SK-N-SH (cell line): Measurements from ENCODE around the gene SUSD3. TPM values are rescaled to one million over a fixed set of nuclear protein-coding genes. Genes with fewer than 3 reads are reported as not detected.
A peak's percentile ranks its signal among the peaks of the same experiment; 100 is the strongest.

Experiments
- CTCF ChIA-PET: fragments of 300-600, 350-600 bp; formaldehyde crosslinking; extraction: SDS; loops from one replicate; lab custom pipeline; 2021; lab: Yijun Ruan, JAX
- POLR2A ChIA-PET: fragments of 350-600 bp; sonication (Branson Sonifier 250); formaldehyde crosslinking; extraction: SDS; loops from one replicate; lab custom pipeline; 2020; ENCODE audit warnings: antibody characterized with exemption, inconsistent platforms; lab: Yijun Ruan, JAX
- DNase-seq: peaks from one replicate; pipeline ENCODE4 v3.0.0; 2012
- H2AFZ ChIP-seq: fragments of 200-600 bp; sonication (generic); 2 replicates; pipeline ENCODE4 v1.8.1; 2016; ENCODE audit warnings: antibody characterized with exemption, mild to moderate bottlenecking, low read depth
- H3F3A ChIP-seq: fragments of 200-600 bp; sonication (generic); replicated peaks from 2 replicates; pipeline ENCODE3; 2016; ENCODE audit warnings: antibody characterized with exemption, mild to moderate bottlenecking; ENCODE audit not compliant: insufficient read depth
- H3K27ac ChIP-seq, 2 experiments: fragments of 200-500 bp in 1 of 2; fragments of 200-600 bp in 1 of 2; sonication (Bioruptor generic) in 1 of 2; sonication (generic), shearing (Covaris generic) in 1 of 2; 2 replicates each; pipeline versions ENCODE4 v1.5.1 to v1.6.1; 2014 to 2016; ENCODE audit warnings: low read depth in 2 of 2, inconsistent platforms in 1 of 2, low read length in 1 of 2, mild to moderate bottlenecking in 1 of 2, mixed read lengths in 1 of 2
- H3K27me3 ChIP-seq: fragments of 200-600 bp; sonication (generic), shearing (Covaris generic); 2 replicates; pipeline ENCODE4 v1.6.1; 2016; ENCODE audit warnings: mixed run types; ENCODE audit not compliant: insufficient read depth
- H3K36me3 ChIP-seq, 2 experiments: fragments of 200-500 bp in 1 of 2; fragments of 200-600 bp in 1 of 2; sonication (Bioruptor generic) in 1 of 2; sonication (generic) in 1 of 2; replicated peaks in 1 of 2; 2 replicates each; pipeline versions ENCODE3 to v1.5.1; 2014 to 2016; ENCODE audit warnings: low read length in 1 of 2, mild to moderate bottlenecking in 1 of 2; ENCODE audit not compliant: insufficient read depth in 2 of 2, control insufficient read depth in 1 of 2
- H3K4me1 ChIP-seq, 2 experiments: fragments of 200-500 bp in 1 of 2; fragments of 200-600 bp in 1 of 2; sonication (Bioruptor generic) in 1 of 2; sonication (generic), shearing (Covaris generic) in 1 of 2; 2 replicates each; pipeline versions ENCODE4 v1.5.1 to v1.6.1; 2014 to 2016; ENCODE audit warnings: low read depth in 1 of 2, low read length in 1 of 2, mixed run types in 1 of 2; ENCODE audit not compliant: insufficient read depth in 2 of 2, control insufficient read depth in 1 of 2
- H3K4me2 ChIP-seq: fragments of 200-600 bp; sonication (generic), shearing (Covaris generic); 2 replicates; pipeline ENCODE4 v1.6.1; 2017; ENCODE audit warnings: mixed run types
- H3K4me3 ChIP-seq, 2 experiments: fragments of 200-500 bp in 1 of 2; fragments of 200-600 bp in 1 of 2; sonication (Bioruptor generic) in 1 of 2; sonication (generic), shearing (Covaris generic) in 1 of 2; 2 replicates each; pipeline versions ENCODE4 v1.5.1 to v1.8.1; 2014 to 2016; ENCODE audit warnings: low read depth in 2 of 2, inconsistent platforms in 1 of 2, low read length in 1 of 2, mild to moderate bottlenecking in 1 of 2, mixed read lengths in 1 of 2, moderate library complexity in 1 of 2
- H3K79me2 ChIP-seq: fragments of 200-600 bp; sonication (generic); 2 replicates; pipeline ENCODE4 v1.8.1; 2017; ENCODE audit warnings: mild to moderate bottlenecking; ENCODE audit not compliant: insufficient read depth
- H3K9ac ChIP-seq: fragments of 200-600 bp; sonication (generic); 2 replicates; pipeline ENCODE4 v1.6.1; 2017; ENCODE audit warnings: mixed run types
- H3K9me2 ChIP-seq: fragments of 200-600 bp; sonication (generic); 2 replicates; pipeline ENCODE4 v1.6.1; 2017; ENCODE audit warnings: mixed run types
- H3K9me3 ChIP-seq: fragments of 200-600 bp; sonication (generic); 2 replicates; pipeline ENCODE4 v1.6.1; 2017; ENCODE audit warnings: mixed run types, mild to moderate bottlenecking, moderate library complexity
- H4K20me1 ChIP-seq: fragments of 200-600 bp; sonication (generic); 2 replicates; pipeline ENCODE4 v1.6.1; 2017; ENCODE audit warnings: mild to moderate bottlenecking, mixed run types; ENCODE audit not compliant: insufficient read depth
- CHD2 ChIP-seq: fragments of 150-350 bp; IDR thresholded peaks from 2 replicates; pipeline ENCODE4 v1.6.1; 2018; ENCODE audit warnings: low read length; ENCODE audit not compliant: partially characterized antibody
- CTCF ChIP-seq: fragments of 200-600 bp; sonication (generic); IDR thresholded peaks from 2 replicates; pipeline ENCODE4 v1.6.1; 2017; ENCODE audit warnings: antibody characterized with exemption, mild to moderate bottlenecking, moderate library complexity
- ELF1 ChIP-seq: IDR thresholded peaks from 2 replicates; pipeline ENCODE4 v1.4.0; 2012
- FOXJ3 ChIP-seq: sonication (generic); formaldehyde crosslinking; IDR thresholded peaks from 2 replicates; pipeline ENCODE4 v1.5.1; 2020; ENCODE audit warnings: mild to moderate bottlenecking, missing genetic modification reagents
- GABPA ChIP-seq: IDR thresholded peaks from 2 replicates; pipeline ENCODE4 v1.4.0; 2012; ENCODE audit warnings: low read depth, mild to moderate bottlenecking
- IRF3 ChIP-seq: fragments of 150-350 bp; IDR thresholded peaks from 2 replicates; pipeline ENCODE4 v1.6.1; 2016; ENCODE audit warnings: mild to moderate bottlenecking, low read depth, low read length
- MEF2A ChIP-seq: IDR thresholded peaks from 2 replicates; pipeline ENCODE4 v1.4.0; 2012; ENCODE audit warnings: low read depth, borderline replicate concordance
- MXI1 ChIP-seq: IDR thresholded peaks from 2 replicates; pipeline ENCODE4 v1.6.1; 2012; ENCODE audit warnings: mild to moderate bottlenecking, low read depth, low read length, improper control_type of control experiment
- NRF1 ChIP-seq: IDR thresholded peaks from 2 replicates; pipeline ENCODE4 v1.6.1; 2012; ENCODE audit warnings: low read depth, mild to moderate bottlenecking, low read length
- RAD21 ChIP-seq: IDR thresholded peaks from 2 replicates; pipeline ENCODE4 v1.6.1; 2012; ENCODE audit warnings: mild to moderate bottlenecking, low read length
- SIN3A ChIP-seq: IDR thresholded peaks from 2 replicates; pipeline ENCODE4 v1.6.1; 2012; ENCODE audit warnings: low read depth, mild to moderate bottlenecking, low read length, moderate library complexity, borderline replicate concordance
- TAF1 ChIP-seq: IDR thresholded peaks from 2 replicates; pipeline ENCODE4 v1.6.1; 2012; ENCODE audit warnings: low read depth, mild to moderate bottlenecking, low read length, moderate library complexity, borderline replicate concordance
- TCF12 ChIP-seq: IDR thresholded peaks from 2 replicates; pipeline ENCODE4 v1.4.0; 2012
- TEAD4 ChIP-seq: IDR thresholded peaks from 2 replicates; pipeline ENCODE4 v1.4.0; 2012; ENCODE audit warnings: mild to moderate bottlenecking, borderline replicate concordance; ENCODE audit not compliant: insufficient read depth
- YY1 ChIP-seq: IDR thresholded peaks from 2 replicates; pipeline ENCODE4 v1.4.0; 2012; ENCODE audit warnings: low read depth, mild to moderate bottlenecking
- ZBTB33 ChIP-seq: IDR thresholded peaks from 2 replicates; pipeline ENCODE4 v1.4.0; 2012; ENCODE audit warnings: low read depth, borderline replicate concordance
- WGBS: methylation state at CpG from one replicate; pipeline ENCODE4 v1.1.6; 2017; ENCODE audit warnings: low lambda C conversion rate; 5-methylcytosine and 5-hydroxymethylcytosine counted together
- polyA plus RNA-seq, 3 experiments: library from polyadenylated mRNA; depleted of rRNA; stranded (reverse); fragments of >200 nt; gene quantifications; 2 replicates each; pipeline ENCODE4 v1.2.3, GENCODE V29; 2012

Gene SUSD3
- polyA plus RNA-seq, 1 of the 3 experiments (the other 2 are of a cell fraction) = 0.49 TPM

DNA sequence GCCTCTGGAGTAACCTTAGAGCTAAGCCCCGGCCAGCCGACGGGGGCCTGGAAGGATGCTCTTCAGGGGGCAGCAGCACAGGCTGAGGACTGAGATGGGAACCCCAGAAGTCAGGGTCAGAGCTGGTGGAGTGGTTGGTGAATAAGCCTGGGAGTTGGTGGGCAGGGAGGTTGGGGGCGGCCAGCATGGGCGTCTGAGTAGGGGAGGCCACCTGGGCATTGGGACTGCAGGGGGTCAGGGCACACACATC, 61.1 kb downstream of the SUSD3 start:
- CTCF ChIA-PET = interaction anchor here (0.6 to 4.2 kb wide), 10 partner anchors 9 to 895 kb away, joined by 3 to 53 read pairs (median 4); partner anchors contain the start of gene NINJ1
- peak overlapping the region; percentile 41 to 79 for H3K27ac ChIP-seq

GRCh38 chr9:93119953-93120845, 61.7 kb downstream of the SUSD3 start:
- Histone ChIP-seq H4K20me1 (no peaks in the 10 kb centered on the region), H3K9me2 (no peaks in the 10 kb centered on the region), H3F3A (no peaks in the 10 kb centered on the region), H2AFZ (no peak overlapping the region), H3K9me3 (no peaks in the 10 kb centered on the region), H3K4me3 (no peak overlapping the region), H3K79me2 (no peaks in the 10 kb centered on the region), H3K4me2 (peak overlapping the region; percentile 26; the same call in 1 of the 2 replicates), H3K27ac (peak overlapping the region; percentile 41 to 79), H3K36me3 (peaks cover 0 to 7% of the 10 kb centered on the region in 2 experiments), H3K27me3 (no peaks in the 10 kb centered on the region), H3K9ac (no peak overlapping the region), H3K4me1 (peaks cover 0 to 15% of the 10 kb centered on the region in 2 experiments; a peak in 2 of 4 replicates)
- POLR2A ChIA-PET = no interaction called here
- CTCF ChIA-PET = interaction anchor here (0.6 to 4.2 kb wide), 11 partner anchors 9 to 894 kb away, joined by 3 to 53 read pairs (median 4); partner anchors contain the start of gene NINJ1
- WGBS = 54% methylated on average over 17 of the region's 23 CpGs
- DNase-seq = peak; percentile 94
- peak; percentile 87 for TF ChIP-seq MXI1
- no peak for TF ChIP-seq ZBTB33
- no peak for TF ChIP-seq NRF1
- TF ChIP-seq GABPA = peak; percentile 63
- peak; percentile 82 for TF ChIP-seq TCF12
- TF ChIP-seq TEAD4 = 0 out of 2 replicates have a peak, but pooled peaks have one; percentile 56
- no peak for TF ChIP-seq CHD2
- no peak for TF ChIP-seq FOXJ3 (CRISPR knock-in tag)
- peak; percentile 37 for TF ChIP-seq CTCF

More for the DNA sequence above, 61.1 kb downstream of the SUSD3 start:
- Histone ChIP-seq H3K9me3 (no peaks in the 10 kb centered on the region), H2AFZ (no peak overlapping the region), H3K4me3 (no peak overlapping the region), H3K27me3 (no peaks in the 10 kb centered on the region), H3K36me3 (peaks cover 0 to 2% of the 10 kb centered on the region in 2 experiments), H4K20me1 (no peaks in the 10 kb centered on the region), H3K4me2 (peak overlapping the region; percentile 26; the same call in 1 of the 2 replicates), H3K79me2 (no peaks in the 10 kb centered on the region), H3K9me2 (no peaks in the 10 kb centered on the region), H3K9ac (no peak overlapping the region), H3F3A (no peaks in the 10 kb centered on the region), H3K4me1 (peaks cover 0 to 15% of the 10 kb centered on the region in 2 experiments; a peak in 2 of 4 replicates)
- DNase-seq = no peak
- 87% methylated on average over 5 of the region's 5 CpGs for WGBS
- TF ChIP-seq MEF2A = no peak
- no peak for TF ChIP-seq CTCF
- TF ChIP-seq MXI1 = no peak
- TF ChIP-seq YY1 = no peak
- no peak for TF ChIP-seq IRF3
- no peak for TF ChIP-seq NRF1
- TF ChIP-seq RAD21 = no peak
- TF ChIP-seq TAF1 = no peak
- TF ChIP-seq SIN3A = no peak
- TF ChIP-seq ELF1 = no peak
- TF ChIP-seq, all 33 proteins: peak for 0
- POLR2A ChIA-PET = no interaction called here
